Measurements from ENCODE around the gene KNCN.

DNA sequence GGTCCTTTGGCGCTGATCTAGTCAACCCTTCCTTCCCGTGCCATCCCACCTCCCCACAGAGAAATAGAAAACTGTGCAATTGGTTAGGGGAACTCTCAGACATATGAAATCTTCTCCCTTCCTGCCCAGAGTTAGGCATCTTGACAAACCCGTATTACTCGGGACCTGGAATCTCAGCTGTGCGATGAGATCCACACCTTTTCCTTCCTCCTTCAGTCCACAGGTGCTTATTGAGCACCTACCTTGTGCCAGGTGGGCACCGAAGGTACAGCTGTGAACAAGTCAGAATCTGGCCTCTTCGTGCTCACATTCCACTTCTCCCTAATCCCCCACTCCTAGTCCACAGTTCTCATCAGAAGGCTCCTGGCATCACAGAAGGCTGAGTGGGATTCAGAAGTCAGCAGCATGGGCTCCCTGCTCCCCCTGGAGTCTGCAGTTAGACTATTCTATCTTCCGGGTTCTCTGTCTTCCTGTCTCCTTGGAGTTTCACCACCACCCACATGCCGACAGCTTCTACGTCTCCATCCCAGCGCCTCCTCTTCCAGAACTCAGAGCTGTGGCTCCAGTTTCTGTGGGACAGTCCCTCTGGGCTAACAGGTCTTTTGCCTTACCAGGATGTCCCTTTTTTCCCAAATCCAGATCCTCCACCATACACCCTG, 23.0 kb downstream of the KNCN start:
- TF ChIP-seq, protein P1, sequence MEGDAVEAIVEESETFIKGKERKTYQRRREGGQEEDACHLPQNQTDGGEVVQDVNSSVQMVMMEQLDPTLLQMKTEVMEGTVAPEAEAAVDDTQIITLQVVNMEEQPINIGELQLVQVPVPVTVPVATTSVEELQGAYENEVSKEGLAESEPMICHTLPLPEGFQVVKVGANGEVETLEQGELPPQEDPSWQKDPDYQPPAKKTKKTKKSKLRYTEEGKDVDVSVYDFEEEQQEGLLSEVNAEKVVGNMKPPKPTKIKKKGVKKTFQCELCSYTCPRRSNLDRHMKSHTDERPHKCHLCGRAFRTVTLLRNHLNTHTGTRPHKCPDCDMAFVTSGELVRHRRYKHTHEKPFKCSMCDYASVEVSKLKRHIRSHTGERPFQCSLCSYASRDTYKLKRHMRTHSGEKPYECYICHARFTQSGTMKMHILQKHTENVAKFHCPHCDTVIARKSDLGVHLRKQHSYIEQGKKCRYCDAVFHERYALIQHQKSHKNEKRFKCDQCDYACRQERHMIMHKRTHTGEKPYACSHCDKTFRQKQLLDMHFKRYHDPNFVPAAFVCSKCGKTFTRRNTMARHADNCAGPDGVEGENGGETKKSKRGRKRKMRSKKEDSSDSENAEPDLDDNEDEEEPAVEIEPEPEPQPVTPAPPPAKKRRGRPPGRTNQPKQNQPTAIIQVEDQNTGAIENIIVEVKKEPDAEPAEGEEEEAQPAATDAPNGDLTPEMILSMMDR (IDR thresholded peaks at IDR 0.05 in 2 of 3, conservative IDR thresholded peaks at IDR 0.05 in 1 of 3; ENCODE audit: control insufficient read depth in 2 of 3, extremely low read depth in 1 of 3, insufficient read depth in 1 of 3, low read depth in 3 of 3, low read length in 3 of 3) = no peak
- TF ChIP-seq ATF7 (IDR thresholded peaks at IDR 0.05; ENCODE audit: low read depth) (no peak), CHD4 (IDR thresholded peaks at IDR 0.05) (no peak)
